Prostate gland (tissue), 2 donors: Measurements from ENCODE around the gene NKIRAS1.

Source experiments
- CTCF ChIP-seq, 4 experiments: fragments of 200-600 bp in 2 of 4; fragments of 450-650 bp in 2 of 4; sonication (generic) in 2 of 4; IDR thresholded peaks; 1 replicate in 3 of 4; 2 replicates in 1 of 4; pipeline ENCODE4 v1.5.1; 2016 to 2019; ENCODE audit warnings: antibody characterized with exemption in 4 of 4, mild to moderate bottlenecking in 2 of 4, moderate library complexity in 2 of 4
- POLR2A ChIP-seq: fragments of 450-650 bp; IDR thresholded peaks from one replicate; pipeline ENCODE4 v1.6.1; 2016; ENCODE audit warnings: antibody characterized with exemption, mild to moderate bottlenecking
- POLR2AphosphoS5 ChIP-seq: sonication (generic); formaldehyde crosslinking; IDR thresholded peaks from one replicate; pipeline ENCODE4 v1.6.1; 2017; ENCODE audit warnings: antibody characterized with exemption

GRCh38 chr3:23959135-23959900 is 42.5 kb upstream of the NKIRAS1 start:
- TF ChIP-seq CTCF (IDR thresholded peaks at IDR 0.05) (no peak), POLR2AphosphoS5 (no peak), POLR2A (no peak)
